ENCODE data around the gene CDH13.

CDH13 gene

DNA sequence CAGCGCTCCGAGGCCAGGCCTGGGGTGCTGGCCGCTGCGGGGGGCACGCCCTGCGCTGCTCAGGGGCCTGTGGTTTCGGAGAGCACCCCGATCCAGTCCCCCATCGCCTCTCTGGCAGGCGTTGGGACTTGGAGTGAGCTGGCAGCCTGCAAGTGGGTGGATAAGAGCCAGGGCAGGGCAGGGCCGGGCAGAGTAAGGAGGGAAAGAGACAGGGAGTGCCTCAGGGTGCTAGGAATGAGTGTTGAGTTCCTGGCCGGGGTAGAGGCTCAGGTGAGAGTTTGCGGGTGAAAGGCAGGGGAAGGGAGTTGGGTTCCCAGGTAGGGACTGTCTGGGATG, 1.3 kb downstream of the CDH13 start:
- peak overlapping the region; percentile 73 for H3K4me3 ChIP-seq (ENCODE audit: low read depth, low read length)
- peaks cover 34% of the 10 kb centered on the region for H3K4me1 ChIP-seq (ENCODE audit: control insufficient read depth, insufficient read depth, low read length, unreplicated experiment)
- H3K79me2 ChIP-seq (ENCODE audit: control insufficient read depth, insufficient read depth, low read length, unreplicated experiment), result no peaks in the 10 kb centered on the region
- no peak overlapping the region for H3K27ac ChIP-seq (ENCODE audit: low read depth, low read length)
- H2AFZ ChIP-seq (ENCODE audit: low read length, unreplicated experiment), result peak overlapping the region; percentile 33
- no peaks in the 10 kb centered on the region for H3K36me3 ChIP-seq (ENCODE audit: insufficient read depth, low read length)
- H3K27me3 ChIP-seq (ENCODE audit: insufficient read depth, low read length), result peaks cover 39% of the 10 kb centered on the region

DNA sequence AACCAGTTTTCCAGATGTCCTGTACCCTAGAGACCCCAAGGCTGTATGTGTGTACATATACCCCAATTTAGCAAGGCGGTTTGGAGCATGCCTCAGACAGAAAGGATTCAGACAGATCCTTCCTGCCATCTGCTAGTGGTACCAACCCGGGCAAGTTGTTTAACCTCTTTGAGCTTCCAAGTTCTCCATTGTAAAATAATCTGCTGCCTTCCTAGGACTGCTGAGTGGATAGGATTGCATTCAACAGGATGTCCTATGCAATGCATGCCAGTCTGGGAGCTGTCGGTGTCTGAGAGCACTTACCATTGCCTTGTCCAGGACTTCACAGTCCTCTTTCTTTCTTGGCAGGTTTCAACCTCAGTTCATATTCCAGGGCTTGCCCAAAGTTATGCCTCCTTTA, 1.9 kb downstream of the CDH13 start:
- Histone ChIP-seq H2AFZ (ENCODE audit: low read length, unreplicated experiment) (no peak overlapping the region), H3K36me3 (ENCODE audit: insufficient read depth, low read length) (no peaks in the 10 kb centered on the region), H3K4me1 (ENCODE audit: control insufficient read depth, insufficient read depth, low read length, unreplicated experiment) (peaks cover 34% of the 10 kb centered on the region), H3K79me2 (ENCODE audit: control insufficient read depth, insufficient read depth, low read length, unreplicated experiment) (no peaks in the 10 kb centered on the region), H3K27me3 (ENCODE audit: insufficient read depth, low read length) (peaks cover 34% of the 10 kb centered on the region), H3K27ac (ENCODE audit: low read depth, low read length) (peak overlapping the region; percentile 75), H3K4me3 (ENCODE audit: low read depth, low read length) (peak overlapping the region; percentile 73; the same call in 1 of the 2 replicates)

DNA sequence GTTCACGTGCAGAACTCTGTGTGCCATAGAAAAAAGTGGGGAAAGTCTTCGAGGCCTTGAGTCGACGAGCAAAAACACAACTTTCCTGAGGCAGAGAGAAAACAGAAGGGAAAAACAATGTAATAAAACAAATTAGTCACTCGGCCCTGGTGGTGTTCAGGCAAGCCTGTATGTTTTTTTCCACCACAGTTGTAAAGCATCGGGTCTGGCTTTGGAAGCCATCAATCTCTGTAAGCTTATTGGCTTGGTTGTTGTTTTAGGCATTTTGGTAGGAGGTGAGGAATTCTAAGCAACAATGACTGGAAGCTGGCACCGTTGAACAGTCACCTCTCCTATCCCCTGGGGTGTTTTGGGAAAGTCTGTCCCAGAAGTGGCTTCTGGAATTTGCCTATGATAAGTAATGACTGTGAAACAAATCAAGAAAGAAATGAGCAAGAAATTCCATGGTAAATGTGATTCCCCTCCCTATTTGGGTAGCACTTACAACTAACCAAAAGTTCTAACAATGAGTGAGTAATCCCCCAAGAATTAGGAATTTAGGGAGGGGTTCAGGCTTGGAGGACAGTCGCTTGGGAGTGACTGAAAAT, 2.8 kb downstream of the CDH13 start:
- Histone ChIP-seq H3K4me1 (ENCODE audit: control insufficient read depth, insufficient read depth, low read length, unreplicated experiment) (peaks cover 37% of the 10 kb centered on the region), H3K27me3 (ENCODE audit: insufficient read depth, low read length) (peaks cover 25% of the 10 kb centered on the region), H2AFZ (ENCODE audit: low read length, unreplicated experiment) (peak overlapping the region; percentile 20), H3K27ac (ENCODE audit: low read depth, low read length) (peak overlapping the region; percentile 75), H3K36me3 (ENCODE audit: insufficient read depth, low read length) (no peaks in the 10 kb centered on the region), H3K4me3 (ENCODE audit: low read depth, low read length) (peak overlapping the region; percentile 73; the same call in 1 of the 2 replicates), H3K79me2 (ENCODE audit: control insufficient read depth, insufficient read depth, low read length, unreplicated experiment) (no peaks in the 10 kb centered on the region)

DNA sequence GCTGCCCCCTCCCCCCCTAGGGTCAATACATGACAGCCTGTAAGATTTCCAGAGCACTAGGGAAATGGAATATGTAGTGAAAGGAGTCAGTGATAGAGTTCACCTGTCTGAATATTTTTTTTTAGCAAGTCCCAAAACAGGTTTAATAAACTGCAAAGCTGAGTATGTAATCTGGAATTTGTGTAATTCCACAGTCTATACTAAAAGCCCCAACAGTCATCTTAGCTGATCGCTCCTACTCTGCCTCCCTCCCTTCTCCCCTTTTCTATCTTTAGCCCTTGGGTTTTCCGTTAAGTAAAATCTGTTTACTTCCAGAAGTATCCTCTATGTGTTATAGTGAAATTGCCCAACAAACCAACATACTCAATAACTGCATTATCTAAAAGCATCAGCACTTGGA, 3.5 kb downstream of the CDH13 start:
- no peaks in the 10 kb centered on the region for H3K79me2 ChIP-seq (ENCODE audit: control insufficient read depth, insufficient read depth, low read length, unreplicated experiment)
- peaks cover 19% of the 10 kb centered on the region for H3K27me3 ChIP-seq (ENCODE audit: insufficient read depth, low read length)
- peaks cover 44% of the 10 kb centered on the region for H3K4me1 ChIP-seq (ENCODE audit: control insufficient read depth, insufficient read depth, low read length, unreplicated experiment)
- H2AFZ ChIP-seq (ENCODE audit: low read length, unreplicated experiment), result no peak overlapping the region
- H3K27ac ChIP-seq (ENCODE audit: low read depth, low read length), result peak overlapping the region; percentile 75
- peak overlapping the region; percentile 73; the same call in 1 of the 2 replicates for H3K4me3 ChIP-seq (ENCODE audit: low read depth, low read length)
- H3K36me3 ChIP-seq (ENCODE audit: insufficient read depth, low read length), result no peaks in the 10 kb centered on the region

DNA sequence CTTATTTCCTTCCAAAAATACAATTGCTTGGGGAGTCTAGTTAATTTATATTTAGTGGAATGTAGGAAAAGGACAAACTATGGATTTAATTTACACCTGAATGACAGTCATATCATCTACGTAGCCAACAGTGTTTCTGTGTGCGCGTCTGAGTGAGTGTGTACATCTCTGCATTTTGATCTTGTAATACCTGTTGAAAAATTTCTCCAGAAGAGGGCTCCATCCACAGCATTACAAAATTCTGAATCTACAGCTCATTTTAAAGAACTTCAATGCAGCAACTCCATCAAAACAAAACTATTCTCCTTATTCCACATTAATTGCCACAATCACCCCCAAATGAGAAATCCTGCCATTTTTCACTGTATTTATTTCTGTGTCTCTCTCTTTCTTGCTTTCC, 3.9 kb downstream of the CDH13 start:
- H3K4me1 ChIP-seq (ENCODE audit: control insufficient read depth, insufficient read depth, low read length, unreplicated experiment), result peaks cover 46% of the 10 kb centered on the region
- no peak overlapping the region for H3K4me3 ChIP-seq (ENCODE audit: low read depth, low read length)
- peaks cover 14% of the 10 kb centered on the region for H3K27me3 ChIP-seq (ENCODE audit: insufficient read depth, low read length)
- H2AFZ ChIP-seq (ENCODE audit: low read length, unreplicated experiment), result no peak overlapping the region
- no peaks in the 10 kb centered on the region for H3K36me3 ChIP-seq (ENCODE audit: insufficient read depth, low read length)
- no peaks in the 10 kb centered on the region for H3K79me2 ChIP-seq (ENCODE audit: control insufficient read depth, insufficient read depth, low read length, unreplicated experiment)
- peak overlapping the region; percentile 75 for H3K27ac ChIP-seq (ENCODE audit: low read depth, low read length)

DNA sequence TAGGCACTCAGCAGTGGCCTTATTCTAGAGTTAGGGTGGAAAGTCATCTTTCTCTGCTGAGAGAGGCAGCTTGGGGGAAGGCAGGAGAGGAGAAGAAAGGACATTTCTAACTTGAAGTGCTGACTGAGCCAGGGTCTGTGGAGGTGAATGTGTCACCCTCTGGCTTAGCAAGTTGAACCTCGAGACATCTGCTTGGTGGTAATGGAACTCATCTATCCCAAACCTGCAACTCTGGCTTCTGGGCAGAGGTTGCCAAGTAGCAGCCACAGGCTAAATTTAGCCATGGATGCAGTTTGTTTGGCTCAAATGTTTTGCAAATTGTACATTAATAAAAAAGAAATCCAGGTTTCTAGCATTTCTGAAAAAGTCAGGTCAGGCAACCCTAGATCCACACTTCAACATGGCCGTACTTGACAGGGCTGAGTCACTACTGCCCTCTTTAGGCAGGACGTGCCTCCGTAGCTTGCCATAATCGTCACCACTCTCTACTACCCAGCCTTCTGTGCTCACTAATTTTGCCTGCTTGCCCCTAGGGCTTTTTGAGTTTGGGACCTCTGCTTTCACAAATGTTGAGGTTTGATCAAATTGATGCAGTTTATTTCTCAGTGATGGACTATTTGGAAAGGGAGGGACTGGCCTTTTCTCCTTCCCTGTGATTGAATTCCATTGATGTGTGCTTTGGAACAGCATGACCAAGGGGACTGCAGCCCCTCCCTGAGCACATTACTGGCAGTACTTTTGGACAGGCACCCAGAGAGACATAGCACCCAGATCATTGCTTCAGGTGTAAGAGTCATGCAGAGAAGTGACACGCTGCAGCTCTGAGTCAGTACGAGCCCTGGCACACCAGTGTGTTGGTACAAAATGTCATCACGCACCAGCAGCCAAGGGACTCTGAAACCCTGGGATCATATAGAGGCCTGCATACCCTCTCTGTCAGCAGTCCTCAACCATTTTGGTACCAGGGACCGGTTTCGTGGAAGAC, 5.2 kb downstream of the CDH13 start:
- peaks cover under 1% of the 10 kb centered on the region; the same call in 1 of the 2 replicates for H3K27me3 ChIP-seq (ENCODE audit: insufficient read depth, low read length)
- H3K27ac ChIP-seq (ENCODE audit: low read depth, low read length), result no peak overlapping the region
- no peaks in the 10 kb centered on the region for H3K36me3 ChIP-seq (ENCODE audit: insufficient read depth, low read length)
- H3K4me1 ChIP-seq (ENCODE audit: control insufficient read depth, insufficient read depth, low read length, unreplicated experiment), result peaks cover 46% of the 10 kb centered on the region
- no peak overlapping the region for H2AFZ ChIP-seq (ENCODE audit: low read length, unreplicated experiment)
- H3K4me3 ChIP-seq (ENCODE audit: low read depth, low read length), result no peak overlapping the region
- H3K79me2 ChIP-seq (ENCODE audit: control insufficient read depth, insufficient read depth, low read length, unreplicated experiment), result no peaks in the 10 kb centered on the region

DNA sequence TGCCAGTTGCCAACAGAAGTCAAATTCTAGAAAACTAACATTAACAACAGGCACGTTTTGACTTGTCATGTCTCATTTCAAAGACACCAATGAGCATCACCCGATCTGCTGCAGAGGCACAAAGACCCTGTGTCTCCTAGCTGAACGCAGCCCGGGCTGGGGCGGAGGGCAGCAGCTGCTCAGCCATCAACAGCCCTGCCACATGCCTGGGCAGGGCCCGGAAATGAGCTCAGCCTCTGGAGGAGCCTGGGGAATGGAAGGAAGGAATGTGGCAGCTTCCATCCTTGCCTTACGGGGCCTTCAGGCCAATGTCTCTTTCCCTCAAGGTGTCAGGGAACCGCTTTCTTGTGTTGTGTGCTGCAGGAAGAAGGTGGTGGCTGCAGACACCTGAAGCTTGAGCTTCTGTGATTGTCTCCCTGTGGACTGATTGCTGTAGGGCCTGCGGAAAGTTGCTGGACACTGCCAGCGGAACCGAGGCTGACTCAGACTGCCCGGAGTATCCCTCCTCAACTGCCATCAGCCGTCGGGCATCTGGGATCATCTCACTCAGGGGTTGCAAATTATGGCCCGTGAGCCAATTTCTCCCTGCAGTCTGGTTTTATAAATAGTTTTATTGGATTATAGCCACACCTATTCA, 7.3 kb downstream of the CDH13 start:
- H3K27ac ChIP-seq (ENCODE audit: low read depth, low read length), result no peak overlapping the region
- no peaks in the 10 kb centered on the region for H3K36me3 ChIP-seq (ENCODE audit: insufficient read depth, low read length)
- H3K4me3 ChIP-seq (ENCODE audit: low read depth, low read length), result no peak overlapping the region
- H3K27me3 ChIP-seq (ENCODE audit: insufficient read depth, low read length), result no peaks in the 10 kb centered on the region
- peak overlapping the region; percentile 23 for H2AFZ ChIP-seq (ENCODE audit: low read length, unreplicated experiment)
- no peaks in the 10 kb centered on the region for H3K79me2 ChIP-seq (ENCODE audit: control insufficient read depth, insufficient read depth, low read length, unreplicated experiment)
- H3K4me1 ChIP-seq (ENCODE audit: control insufficient read depth, insufficient read depth, low read length, unreplicated experiment), result peaks cover 51% of the 10 kb centered on the region

DNA sequence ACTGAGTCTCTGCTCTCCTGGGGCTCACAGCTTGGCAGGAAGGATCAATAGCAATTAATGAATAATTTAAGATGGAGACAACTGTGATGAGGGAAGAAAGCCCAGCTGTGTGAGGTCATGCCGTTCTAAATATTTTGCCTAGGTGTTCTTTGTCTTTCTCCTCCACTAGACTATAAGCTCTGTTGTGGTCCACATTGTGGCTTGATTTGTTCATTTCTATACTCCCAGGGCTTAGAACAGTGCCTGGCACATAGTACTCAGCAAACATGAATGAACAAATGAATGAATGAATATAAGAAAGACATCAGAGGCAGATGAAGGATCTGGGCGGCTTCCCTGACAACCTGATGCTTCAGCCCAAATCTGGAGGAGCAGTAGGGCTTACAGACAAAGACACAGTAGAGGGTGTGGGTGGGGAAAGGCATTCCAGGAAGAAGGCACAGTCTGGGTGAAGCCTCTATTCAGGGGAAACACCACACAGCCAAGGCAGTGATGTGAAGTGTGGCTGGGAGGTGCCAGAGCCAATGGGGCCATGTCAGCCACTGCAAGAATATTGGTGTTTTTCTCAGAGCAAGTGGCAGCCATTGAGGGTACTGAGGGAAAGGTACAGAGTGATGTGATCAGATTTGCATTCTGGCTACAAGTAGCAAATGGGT, 8.3 kb downstream of the CDH13 start:
- Histone ChIP-seq H3K36me3 (ENCODE audit: insufficient read depth, low read length) (no peaks in the 10 kb centered on the region), H3K4me3 (ENCODE audit: low read depth, low read length) (no peak overlapping the region), H3K27me3 (ENCODE audit: insufficient read depth, low read length) (no peaks in the 10 kb centered on the region), H3K79me2 (ENCODE audit: control insufficient read depth, insufficient read depth, low read length, unreplicated experiment) (no peaks in the 10 kb centered on the region), H3K27ac (ENCODE audit: low read depth, low read length) (no peak overlapping the region), H3K4me1 (ENCODE audit: control insufficient read depth, insufficient read depth, low read length, unreplicated experiment) (peaks cover 46% of the 10 kb centered on the region), H2AFZ (ENCODE audit: low read length, unreplicated experiment) (no peak overlapping the region)

DNA sequence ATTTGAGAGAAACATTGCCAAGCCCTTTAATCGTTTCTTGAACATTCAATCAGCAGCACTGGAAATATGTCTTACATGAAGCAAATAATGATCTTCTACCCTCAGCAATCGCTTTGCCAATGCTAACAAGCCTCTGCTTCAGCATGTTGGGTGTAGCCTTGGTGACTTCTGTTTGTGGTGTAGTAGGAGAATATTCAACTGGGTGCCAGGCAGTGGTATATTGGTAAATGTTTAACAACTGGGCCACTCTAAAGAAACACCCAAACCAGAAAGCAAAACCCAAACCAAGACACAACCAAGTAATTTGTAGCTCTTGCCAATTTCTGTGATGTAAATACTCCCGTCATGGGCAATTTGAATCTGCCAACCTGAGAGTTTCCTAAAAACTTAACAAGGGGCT, 9.7 kb downstream of the CDH13 start:
- H3K27me3 ChIP-seq (ENCODE audit: insufficient read depth, low read length), result no peaks in the 10 kb centered on the region
- no peaks in the 10 kb centered on the region for H3K79me2 ChIP-seq (ENCODE audit: control insufficient read depth, insufficient read depth, low read length, unreplicated experiment)
- H3K36me3 ChIP-seq (ENCODE audit: insufficient read depth, low read length), result no peaks in the 10 kb centered on the region
- H3K4me3 ChIP-seq (ENCODE audit: low read depth, low read length), result no peak overlapping the region
- no peak overlapping the region for H3K27ac ChIP-seq (ENCODE audit: low read depth, low read length)
- H2AFZ ChIP-seq (ENCODE audit: low read length, unreplicated experiment), result no peak overlapping the region
- peaks cover 33% of the 10 kb centered on the region for H3K4me1 ChIP-seq (ENCODE audit: control insufficient read depth, insufficient read depth, low read length, unreplicated experiment)

DNA sequence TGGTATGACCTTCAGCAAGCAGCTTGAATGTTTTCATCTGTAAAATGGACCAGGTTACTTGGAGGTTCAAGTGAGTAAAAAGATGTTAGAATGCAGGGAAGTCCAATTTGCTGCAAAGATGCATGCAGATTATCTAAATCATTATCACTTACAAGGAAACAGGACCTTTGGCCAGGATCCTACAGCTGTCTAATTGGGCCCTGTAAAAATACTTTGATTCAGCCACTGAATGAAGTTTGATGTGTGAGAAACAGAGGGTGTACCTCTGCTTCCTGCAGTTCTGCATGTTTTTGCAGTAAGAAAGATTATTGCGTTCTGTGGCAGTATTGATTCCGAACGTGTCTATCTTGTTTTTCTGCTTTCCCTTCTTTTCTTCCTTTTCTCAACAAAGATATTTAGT, 10.2 kb downstream of the CDH13 start:
- H3K27ac ChIP-seq (ENCODE audit: low read depth, low read length), result no peak overlapping the region

More for the DNA sequence above, 10.2 kb downstream of the CDH13 start:
- Histone ChIP-seq H3K27me3 (ENCODE audit: insufficient read depth, low read length) (no peaks in the 10 kb centered on the region), H3K36me3 (ENCODE audit: insufficient read depth, low read length) (no peaks in the 10 kb centered on the region), H2AFZ (ENCODE audit: low read length, unreplicated experiment) (no peak overlapping the region), H3K4me3 (ENCODE audit: low read depth, low read length) (no peak overlapping the region), H3K79me2 (ENCODE audit: control insufficient read depth, insufficient read depth, low read length, unreplicated experiment) (no peaks in the 10 kb centered on the region), H3K4me1 (ENCODE audit: control insufficient read depth, insufficient read depth, low read length, unreplicated experiment) (peaks cover 33% of the 10 kb centered on the region)

Data from ACC112 (cell line).